ENCODE results near the gene FUS. TPM values are rescaled to one million over a fixed set of nuclear protein-coding genes. Genes with fewer than 3 reads are reported as not detected.

Gene FUS
- total and polyA plus RNA-seq, 2 donors (not counting 3 experiments of a cell fraction or from before 2014, with no cell fraction given): 307 to 569 TPM

GRCh38 chr16:31221357-31222160 lies 41.6 kb downstream of the FUS start:
- FAIRE-seq: no peak
- CTCF ChIA-PET: no interaction called here

More at GRCh38 chr16:31221357-31222160, 41.6 kb downstream of the FUS start:
- intact Hi-C loops (cut with micrococcal nuclease): no loop called here
- no peak overlapping the region for H3K4me2 ChIP-seq (ENCODE audit: insufficient read depth, low read length)
- no peaks in the 10 kb centered on the region for H3K79me2 ChIP-seq (ENCODE audit: control insufficient read depth, insufficient read depth, low read length)
- no peaks in the 10 kb centered on the region for H3K36me3 ChIP-seq (ENCODE audit: control insufficient read depth in 2 of 2, extremely low read depth in 1 of 2, insufficient read depth in 2 of 2, low read length in 2 of 2)
- H4K20me1 ChIP-seq (replicated peaks; ENCODE audit: control insufficient read depth, extremely low read depth, insufficient read depth, low read length): no peaks in the 10 kb centered on the region
- BruUV-seq (replicated peaks): no TSS peak
- no peak overlapping the region for H3K4me3 ChIP-seq (replicated peaks in 1 of 3; ENCODE audit: insufficient read depth in 1 of 3, low read depth in 1 of 3, low read length in 3 of 3)
- dilution Hi-C loops (cut with MboI; ENCODE audit: extremely low pct_ligation_motif_present, low sequenced_read_pairs): no loop called here
- TF ChIP-seq POLR2AphosphoS5 (IDR thresholded peaks at IDR 0.05; ENCODE audit: insufficient read depth, low read depth, low read length): no peak
- TF ChIP-seq, protein P1, sequence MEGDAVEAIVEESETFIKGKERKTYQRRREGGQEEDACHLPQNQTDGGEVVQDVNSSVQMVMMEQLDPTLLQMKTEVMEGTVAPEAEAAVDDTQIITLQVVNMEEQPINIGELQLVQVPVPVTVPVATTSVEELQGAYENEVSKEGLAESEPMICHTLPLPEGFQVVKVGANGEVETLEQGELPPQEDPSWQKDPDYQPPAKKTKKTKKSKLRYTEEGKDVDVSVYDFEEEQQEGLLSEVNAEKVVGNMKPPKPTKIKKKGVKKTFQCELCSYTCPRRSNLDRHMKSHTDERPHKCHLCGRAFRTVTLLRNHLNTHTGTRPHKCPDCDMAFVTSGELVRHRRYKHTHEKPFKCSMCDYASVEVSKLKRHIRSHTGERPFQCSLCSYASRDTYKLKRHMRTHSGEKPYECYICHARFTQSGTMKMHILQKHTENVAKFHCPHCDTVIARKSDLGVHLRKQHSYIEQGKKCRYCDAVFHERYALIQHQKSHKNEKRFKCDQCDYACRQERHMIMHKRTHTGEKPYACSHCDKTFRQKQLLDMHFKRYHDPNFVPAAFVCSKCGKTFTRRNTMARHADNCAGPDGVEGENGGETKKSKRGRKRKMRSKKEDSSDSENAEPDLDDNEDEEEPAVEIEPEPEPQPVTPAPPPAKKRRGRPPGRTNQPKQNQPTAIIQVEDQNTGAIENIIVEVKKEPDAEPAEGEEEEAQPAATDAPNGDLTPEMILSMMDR (IDR thresholded peaks at IDR 0.05; ENCODE audit: extremely low read depth in 1 of 2, insufficient read depth in 1 of 2, low read depth in 1 of 2, low read length in 2 of 2): no peak
- TF ChIP-seq POLR2A (IDR thresholded peaks at IDR 0.05; ENCODE audit: low read depth, low read length): no peak
- no peak for TF ChIP-seq MYC (IDR thresholded peaks at IDR 0.05; ENCODE audit: low read depth, low read length)
- no peak for TF ChIP-seq GATA2 (IDR thresholded peaks at IDR 0.05; ENCODE audit: insufficient read depth, insufficient read length, low read depth, low read length)
- no peak for TF ChIP-seq FOS (IDR thresholded peaks at IDR 0.05; ENCODE audit: borderline replicate concordance, insufficient read depth, low read length)
- no peak for TF ChIP-seq JUN (IDR thresholded peaks at IDR 0.05; ENCODE audit: borderline replicate concordance, insufficient read depth, insufficient read length, low read depth)
- no peak for TF ChIP-seq EZH2 (IDR thresholded peaks at IDR 0.05; ENCODE audit: borderline replicate concordance, low read depth, low read length, severe bottlenecking)
- TF ChIP-seq, protein P2, sequence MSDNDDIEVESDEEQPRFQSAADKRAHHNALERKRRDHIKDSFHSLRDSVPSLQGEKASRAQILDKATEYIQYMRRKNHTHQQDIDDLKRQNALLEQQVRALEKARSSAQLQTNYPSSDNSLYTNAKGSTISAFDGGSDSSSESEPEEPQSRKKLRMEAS (IDR thresholded peaks at IDR 0.05; ENCODE audit: insufficient read depth, insufficient read length): no peak
- no peaks in the 10 kb centered on the region for H3K9me1 ChIP-seq (replicated peaks; ENCODE audit: control insufficient read depth, extremely low read depth, insufficient read depth, low read length)
- no peaks in the 10 kb centered on the region for H3K4me1 ChIP-seq (ENCODE audit: control insufficient read depth, extremely low read depth, insufficient read depth, low read length)
- POLR2A ChIA-PET: no interaction called here
- no peak overlapping the region for H3K9ac ChIP-seq (replicated peaks; ENCODE audit: extremely low read depth, insufficient read depth, low read length)
- no peak overlapping the region for H2AFZ ChIP-seq (ENCODE audit: low read depth, low read length)
- no peak for DNase-seq (ENCODE audit: low read depth, low spot score)
- peaks cover 11 to 12% of the 10 kb centered on the region in 2 experiments for H3K27me3 ChIP-seq (ENCODE audit: control insufficient read depth in 2 of 2, insufficient read depth in 2 of 2, low read length in 2 of 2)
- H3K9me3 ChIP-seq (replicated peaks; ENCODE audit: control insufficient read depth, insufficient read depth, low read length): no peaks in the 10 kb centered on the region
- H3K27ac ChIP-seq (ENCODE audit: insufficient read depth, low read depth, low read length): no peak overlapping the region
